ENCODE results near the gene ZNF439. TPM values are rescaled to one million over a fixed set of nuclear protein-coding genes. Genes with fewer than 3 reads are reported as not detected.

ZNF439 gene
- total RNA-seq, result 1.8 and 2.3 TPM in 2 replicates

GRCh38 chr19:11848594-11849469, at the start of gene ZNF439:
Gene ZNF439 (plus strand): TSS chr19:11848726. CDS start chr19:11848868, 142 bp downstream.

GRCh38 chr19:11814029-11814699, 34.4 kb upstream of the ZNF439 start, which contains the start of gene ZNF440:
Gene ZNF440 (plus strand): TSS chr19:11814273. CDS start chr19:11814448, 175 bp downstream.

GRCh38 chr19:11887611-11888531, 39.3 kb downstream of the ZNF439 start, which contains the start of gene ZNF69:
Gene ZNF69 (plus strand): TSS chr19:11887782. CDS start chr19:11887924, 142 bp downstream.

Other genes starting within 250 kb of the ZNF439 start
- gene ZNF823, start 109.8 kb upstream of the ZNF439 start, total RNA-seq, result 7.8 and 13.2 TPM in 2 replicates
- gene ZNF441, start 81.7 kb upstream of the ZNF439 start, total RNA-seq, result 6.5 and 9.0 TPM in 2 replicates
- 1.1 and 1.8 TPM in 2 replicates for gene ZNF491, start 50.2 kb upstream of the ZNF439 start, total RNA-seq
- 5.5 and 11.3 TPM in 2 replicates for gene ZNF440, start 34.5 kb upstream of the ZNF439 start, total RNA-seq
- gene ZNF69, start 39.1 kb downstream of the ZNF439 start, total RNA-seq, result 4.5 and 13.5 TPM in 2 replicates
- gene ZNF700, start 76.4 kb downstream of the ZNF439 start, total RNA-seq, result 5.0 and 10.6 TPM in 2 replicates
- 1.1 and 2.1 TPM in 2 replicates for gene ZNF763, start 116.3 kb downstream of the ZNF439 start, total RNA-seq
- gene ZNF433, start 187.0 kb downstream of the ZNF439 start, total RNA-seq, result 1.6 and 2.0 TPM in 2 replicates
- 0.31 and 0.32 TPM in 2 replicates for gene ZNF878, start 204.2 kb downstream of the ZNF439 start, total RNA-seq
- gene ZNF844, start 216.0 kb downstream of the ZNF439 start, total RNA-seq, result 2.3 and 3.4 TPM in 2 replicates